A673 (cell line): ENCODE results near the gene CATSPERB. TPM values are rescaled to one million over a fixed set of nuclear protein-coding genes. Genes with fewer than 3 reads are reported as not detected.

Experiments
- BruUV-seq: library from RNA; stranded (reverse); fragments of 400-500 nt; replicated peaks from 2 replicates; lab custom pipeline; 2021; lab: Mats Ljungman, UMichigan
- CTCF ChIA-PET: fragments of 300-600 bp; sonication (Branson Sonifier 250); formaldehyde crosslinking; loops from one replicate; lab custom pipeline; 2022; ENCODE audit warnings: antibody characterized with exemption; lab: Charles Lee
- POLR2A ChIA-PET: fragments of 300-600 bp; sonication (Branson Sonifier 250); formaldehyde crosslinking; loops from one replicate; lab custom pipeline; 2022; ENCODE audit warnings: antibody characterized with exemption; ENCODE audit not compliant: low non-redundant PET; lab: Charles Lee
- DNase-seq: peaks from one replicate; pipeline ENCODE4 v3.0.0-alpha.2; 2015; ENCODE audit warnings: low spot score
- H3K27ac ChIP-seq: fragments of 200-600 bp; sonication (generic); 2 replicates; pipeline ENCODE4 v1.5.1; 2016; ENCODE audit warnings: mixed run types, low read depth, mild to moderate bottlenecking, mixed read lengths, antibody characterized with exemption, low read length; ENCODE audit not compliant: poor library complexity, severe bottlenecking
- H3K27me3 ChIP-seq: fragments of 200-600 bp; sonication (generic); replicated peaks from 2 replicates; pipeline ENCODE4 v1.6.1; 2017; ENCODE audit warnings: mixed run types, low read depth, mild to moderate bottlenecking, mixed read lengths, antibody characterized with exemption, low read length; ENCODE audit not compliant: insufficient read depth, poor library complexity
- H3K36me3 ChIP-seq: fragments of 200-600 bp; sonication (generic); 2 replicates; pipeline ENCODE4 v1.6.1; 2016; ENCODE audit warnings: mixed run types, mild to moderate bottlenecking, mixed read lengths, antibody characterized with exemption, low read length; ENCODE audit not compliant: insufficient read depth, poor library complexity, severe bottlenecking
- H3K4me1 ChIP-seq: fragments of 200-600 bp; sonication (generic); 2 replicates; pipeline ENCODE4 v1.6.1; 2017; ENCODE audit warnings: mixed run types, mild to moderate bottlenecking, mixed read lengths, antibody characterized with exemption, low read length; ENCODE audit not compliant: insufficient read depth, poor library complexity, severe bottlenecking
- H3K4me3 ChIP-seq: fragments of 200-600 bp; sonication (generic); 2 replicates; pipeline ENCODE4 v1.5.1; 2016; ENCODE audit warnings: low read depth, mixed run types, mild to moderate bottlenecking, mixed read lengths, low read length; ENCODE audit not compliant: poor library complexity, severe bottlenecking
- H3K9me3 ChIP-seq: fragments of 200-600 bp; sonication (generic); 2 replicates; pipeline ENCODE4 v1.6.1; 2016; ENCODE audit warnings: mixed run types, low read depth, mild to moderate bottlenecking, mixed read lengths, antibody characterized with exemption, low read length; ENCODE audit not compliant: poor library complexity, severe bottlenecking
- CTCF ChIP-seq: fragments of 300-800, 200-600 bp; sonication (generic); conservative IDR thresholded peaks from 2 replicates; pipeline ENCODE4 v1.5.1; 2017; ENCODE audit warnings: low read depth, mild to moderate bottlenecking, antibody characterized with exemption, low read length, moderate library complexity, mixed read lengths
- EZH2 ChIP-seq: fragments of 200-600 bp; sonication (generic); IDR thresholded peaks from 2 replicates; pipeline ENCODE4 v1.6.1; 2017; ENCODE audit warnings: borderline replicate concordance, low read depth, mild to moderate bottlenecking, mixed read lengths, antibody characterized with exemption, low read length; ENCODE audit not compliant: poor library complexity, severe bottlenecking
- intact Hi-C: fragments of 100-400 bp; cut with micrococcal nuclease; formaldehyde crosslinking; loops from one replicate; pipeline ENCODE4 v1.10.0; 2022; ENCODE audit not compliant: unreplicated experiment
- total RNA-seq: library from RNA; stranded (reverse); gene quantifications from 2 replicates; pipeline ENCODE4 v1.2.3, GENCODE V29; 2021

Gene CATSPERB
- total RNA-seq, 1 experiment from 2014 or later: not detected

GRCh38 chr14:91554535-91555332 lies 177.2 kb downstream of the CATSPERB start:
- ChIA-PET CTCF (no interaction called here), POLR2A (no interaction called here)
- intact Hi-C loops: no loop called here
- no peak overlapping the region for H3K4me3 ChIP-seq
- no peaks in the 10 kb centered on the region for H3K27me3 ChIP-seq
- no peaks in the 10 kb centered on the region for H3K9me3 ChIP-seq
- no peak for DNase-seq
- no peaks in the 10 kb centered on the region for H3K36me3 ChIP-seq
- H3K4me1 ChIP-seq: no peaks in the 10 kb centered on the region
- H3K27ac ChIP-seq: no peak overlapping the region
- TF ChIP-seq EZH2: no peak
- TF ChIP-seq CTCF: no peak
- BruUV-seq: no TSS peak

- H3K4me3 ChIP-seq: no peak overlapping the region
- no peaks in the 10 kb centered on the region for H3K36me3 ChIP-seq
- no peaks in the 10 kb centered on the region for H3K27me3 ChIP-seq
- intact Hi-C loops: no loop called here
- H3K4me1 ChIP-seq: no peaks in the 10 kb centered on the region
- BruUV-seq: no TSS peak
- ChIA-PET POLR2A (no interaction called here), CTCF (no interaction called here)
- DNase-seq: no peak
- no peaks in the 10 kb centered on the region for H3K9me3 ChIP-seq
- TF ChIP-seq EZH2 (no peak), CTCF (no peak)
- no peak overlapping the region for H3K27ac ChIP-seq
Observed at GRCh38 chr14:91548108-91548507, 183.8 kb downstream of the CATSPERB start.

GRCh38 chr14:91545946-91546716 lies 185.8 kb downstream of the CATSPERB start:
- peaks cover 7% of the 10 kb centered on the region for H3K9me3 ChIP-seq
- ChIA-PET POLR2A (no interaction called here), CTCF (no interaction called here)
- no peaks in the 10 kb centered on the region for H3K36me3 ChIP-seq
- no peak overlapping the region for H3K4me3 ChIP-seq
- TF ChIP-seq EZH2 (no peak), CTCF (no peak)
- no peak for DNase-seq
- no peak overlapping the region for H3K27ac ChIP-seq
- H3K27me3 ChIP-seq: no peaks in the 10 kb centered on the region
- intact Hi-C loops: no loop called here
- BruUV-seq: no TSS peak
- no peaks in the 10 kb centered on the region for H3K4me1 ChIP-seq
